ENCODE results near the gene SLC4A7. TPM values are rescaled to one million over a fixed set of nuclear protein-coding genes. Genes with fewer than 3 reads are reported as not detected.
"Not testable (repeated sequence)": the region's sequence is repeated elsewhere in the genome, so short reads cannot be mapped to it uniquely, and the experiment has no call there.

Gene SLC4A7
- total RNA-seq, 1 donor = 281 TPM

DNA sequence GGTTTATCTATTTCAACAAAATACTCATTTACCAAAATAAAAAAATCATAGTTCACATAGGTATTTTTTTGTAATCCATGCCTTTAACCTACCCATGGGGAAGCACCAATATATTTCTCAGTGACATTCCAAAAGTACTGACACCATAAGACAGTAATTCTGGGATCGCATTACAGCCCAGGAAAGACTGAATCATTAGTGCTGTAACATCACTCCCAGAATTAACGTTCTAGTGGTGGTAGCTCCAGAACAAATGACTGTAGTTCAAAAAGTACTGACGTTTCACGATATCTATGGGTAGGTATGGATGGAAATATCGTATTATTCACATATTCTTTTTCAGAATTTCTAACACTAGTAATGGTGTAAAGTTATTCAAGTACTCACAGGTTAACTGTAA is 60.7 kb downstream of the SLC4A7 start:
- peak; percentile 71 for DNase-seq (ENCODE audit: insufficient read length, low spot score, missing footprints)
- Histone ChIP-seq H3K4me3 (ENCODE audit: insufficient read depth, low read length) (no peak overlapping the region), H3K27ac (ENCODE audit: low read depth, low read length) (peak overlapping the region; percentile 15), H2AFZ (ENCODE audit: low read length) (no peak overlapping the region), H3K4me1 (ENCODE audit: insufficient read depth, low read length) (peaks cover 24% of the 10 kb centered on the region), H3K27me3 (ENCODE audit: insufficient read depth, low read length) (no peaks in the 10 kb centered on the region), H3K36me3 (ENCODE audit: insufficient read depth, low read length) (peaks cover 73% of the 10 kb centered on the region), H3K4me2 (ENCODE audit: insufficient read depth, low read length) (no peak overlapping the region), H4K20me1 (ENCODE audit: insufficient read depth, low read length) (no peaks in the 10 kb centered on the region), H3K79me2 (ENCODE audit: insufficient read depth, low read length) (peaks cover 38% of the 10 kb centered on the region), H3K9me3 (ENCODE audit: low read depth, low read length) (no peaks in the 10 kb centered on the region)
- TF ChIP-seq CTCF (IDR thresholded peaks at IDR 0.05; ENCODE audit: extremely low read depth, low read depth, low read length) = no peak

GRCh38 chr3:27422617-27423016 is 61.6 kb downstream of the SLC4A7 start:
- no peak overlapping the region for H3K4me3 ChIP-seq (ENCODE audit: insufficient read depth, low read length)
- no peaks in the 10 kb centered on the region for H3K27me3 ChIP-seq (ENCODE audit: insufficient read depth, low read length)
- no peak overlapping the region for H3K4me2 ChIP-seq (ENCODE audit: insufficient read depth, low read length)
- no peaks in the 10 kb centered on the region for H3K9me3 ChIP-seq (ENCODE audit: low read depth, low read length)
- peaks cover 73% of the 10 kb centered on the region for H3K36me3 ChIP-seq (ENCODE audit: insufficient read depth, low read length)
- DNase-seq (ENCODE audit: insufficient read length, low spot score, missing footprints) = no peak
- no peak for TF ChIP-seq CTCF (IDR thresholded peaks at IDR 0.05; ENCODE audit: extremely low read depth, low read depth, low read length)
- peaks cover 33% of the 10 kb centered on the region for H3K79me2 ChIP-seq (ENCODE audit: insufficient read depth, low read length)
- no peak overlapping the region for H2AFZ ChIP-seq (ENCODE audit: low read length)
- no peaks in the 10 kb centered on the region for H4K20me1 ChIP-seq (ENCODE audit: insufficient read depth, low read length)
- H3K27ac ChIP-seq (ENCODE audit: low read depth, low read length) = peak overlapping the region; percentile 15
- H3K4me1 ChIP-seq (ENCODE audit: insufficient read depth, low read length) = peaks cover 24% of the 10 kb centered on the region

DNA sequence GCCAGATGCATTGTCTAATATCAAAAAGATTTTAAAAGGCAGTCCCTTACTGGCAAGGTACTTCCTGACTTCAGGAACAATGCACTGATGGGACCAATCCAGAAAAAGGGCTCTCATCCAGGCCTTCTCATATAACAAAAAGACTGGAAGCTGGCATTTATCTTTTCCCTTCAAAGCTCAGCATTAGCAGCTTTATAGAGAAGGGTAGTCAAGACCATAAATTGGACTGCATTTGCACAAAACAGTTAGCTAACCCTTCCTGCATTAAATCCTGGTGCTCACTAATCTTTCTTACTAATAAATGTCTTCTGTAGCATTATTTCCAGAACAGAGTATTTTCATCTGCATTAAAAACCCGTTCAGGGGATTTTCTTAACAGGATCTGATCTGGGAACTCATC is 69.0 kb downstream of the SLC4A7 start:
- no peak for TF ChIP-seq CTCF (IDR thresholded peaks at IDR 0.05; ENCODE audit: extremely low read depth, low read depth, low read length)

GRCh38 chr3:27392950-27393679 is 91.1 kb downstream of the SLC4A7 start:
- Histone ChIP-seq H3K4me1 (ENCODE audit: insufficient read depth, low read length) (no peaks in the 10 kb centered on the region), H3K79me2 (ENCODE audit: insufficient read depth, low read length) (peaks cover 6% of the 10 kb centered on the region), H3K27ac (ENCODE audit: low read depth, low read length) (no peak overlapping the region), H3K4me3 (ENCODE audit: insufficient read depth, low read length) (no peak overlapping the region), H3K36me3 (ENCODE audit: insufficient read depth, low read length) (peaks cover 68% of the 10 kb centered on the region), H3K4me2 (ENCODE audit: insufficient read depth, low read length) (no peak overlapping the region), H4K20me1 (ENCODE audit: insufficient read depth, low read length) (peaks cover 3% of the 10 kb centered on the region), H3K27me3 (ENCODE audit: insufficient read depth, low read length) (no peaks in the 10 kb centered on the region), H2AFZ (ENCODE audit: low read length) (no peak overlapping the region), H3K9me3 (ENCODE audit: low read depth, low read length) (no peaks in the 10 kb centered on the region)
- no peak for TF ChIP-seq CTCF (IDR thresholded peaks at IDR 0.05; ENCODE audit: extremely low read depth, low read depth, low read length)
- no peak for DNase-seq (ENCODE audit: insufficient read length, low spot score, missing footprints)

More for the DNA sequence above, 69.0 kb downstream of the SLC4A7 start:
- Histone ChIP-seq H3K4me3 (ENCODE audit: insufficient read depth, low read length) (no peak overlapping the region), H2AFZ (ENCODE audit: low read length) (no peak overlapping the region), H3K36me3 (ENCODE audit: insufficient read depth, low read length) (peaks cover 58% of the 10 kb centered on the region), H3K27me3 (ENCODE audit: insufficient read depth, low read length) (no peaks in the 10 kb centered on the region), H4K20me1 (ENCODE audit: insufficient read depth, low read length) (no peaks in the 10 kb centered on the region), H3K27ac (ENCODE audit: low read depth, low read length) (no peak overlapping the region), H3K9me3 (ENCODE audit: low read depth, low read length) (no peaks in the 10 kb centered on the region), H3K4me1 (ENCODE audit: insufficient read depth, low read length) (no peaks in the 10 kb centered on the region), H3K4me2 (ENCODE audit: insufficient read depth, low read length) (no peak overlapping the region), H3K79me2 (ENCODE audit: insufficient read depth, low read length) (peaks cover 17% of the 10 kb centered on the region)
- no peak for DNase-seq (ENCODE audit: insufficient read length, low spot score, missing footprints)

DNA sequence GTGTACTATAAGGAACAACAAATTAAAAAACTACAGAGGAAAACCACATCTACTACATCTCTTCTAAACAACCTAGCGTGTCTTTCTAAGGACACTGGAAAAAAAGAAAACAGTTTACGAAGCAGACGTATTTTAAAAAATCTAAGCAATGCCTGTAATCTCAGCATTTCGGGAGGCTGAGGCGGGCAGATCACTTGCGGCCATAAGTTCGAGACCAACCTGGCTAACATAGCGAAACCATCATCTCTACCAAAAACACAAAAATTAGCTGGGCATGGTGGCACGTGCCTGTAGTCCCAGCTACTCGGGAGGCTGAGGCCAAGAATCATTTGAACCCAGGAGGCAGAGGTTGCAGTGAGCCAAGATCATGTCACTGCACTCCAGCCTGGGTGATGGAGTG is 91.8 kb downstream of the SLC4A7 start:
- H4K20me1 ChIP-seq (ENCODE audit: insufficient read depth, low read length); H3K4me2 ChIP-seq (ENCODE audit: insufficient read depth, low read length); H3K4me1 ChIP-seq (ENCODE audit: insufficient read depth, low read length); H3K9me3 ChIP-seq (ENCODE audit: low read depth, low read length); DNase-seq (ENCODE audit: insufficient read length, low spot score, missing footprints); H3K27ac ChIP-seq (ENCODE audit: low read depth, low read length); H3K79me2 ChIP-seq (ENCODE audit: insufficient read depth, low read length); H2AFZ ChIP-seq (ENCODE audit: low read length); H3K4me3 ChIP-seq (ENCODE audit: insufficient read depth, low read length); H3K27me3 ChIP-seq (ENCODE audit: insufficient read depth, low read length): not testable (repeated sequence)
- H3K36me3 ChIP-seq (ENCODE audit: insufficient read depth, low read length) = peaks cover 68% of the 10 kb centered on the region
